B cell (primary cell): ENCODE measurements around the gene TRPC4AP. TPM values are rescaled to one million over a fixed set of nuclear protein-coding genes. Genes with fewer than 3 reads are reported as not detected.

Source experiments
- ATAC-seq: fragments of 200-7000 bp; cut with Tn5 transposase; one replicate; pipeline ENCODE4 v1.10.0; 2021; ENCODE audit warnings: low read depth, mild to moderate bottlenecking, moderate number of reproducible peaks, moderate library complexity
- CTCF ChIA-PET: fragments of 350-600 bp; sonication (Branson Sonifier 250); formaldehyde crosslinking; loops from one replicate; lab custom pipeline; 2021; ENCODE audit warnings: antibody characterized with exemption, inconsistent platforms; lab: Charles Lee
- POLR2A ChIA-PET: fragments of 350-600 bp; sonication (Branson Sonifier 250); formaldehyde crosslinking; loops from one replicate; lab custom pipeline; 2021; ENCODE audit warnings: antibody characterized with exemption; lab: Charles Lee
- DNase-seq: peaks from one replicate; pipeline ENCODE4 v3.0.0; 2013
- H2AFZ ChIP-seq: 2 replicates; pipeline ENCODE4 v1.6.1; 2012; ENCODE audit warnings: mild to moderate bottlenecking, low read depth, low read length; ENCODE audit not compliant: insufficient read depth, poor library complexity, severe bottlenecking
- H3K27ac ChIP-seq, 2 donors: 1 replicate in 1 of 2; 2 replicates in 1 of 2; pipeline ENCODE4 v1.5.1; 2012 to 2013; ENCODE audit warnings: low read length in 2 of 2, mild to moderate bottlenecking in 2 of 2, moderate library complexity in 1 of 2
- H3K27me3 ChIP-seq, 4 experiments: fragments of 200-600 bp in 1 of 4; sonication (generic) in 1 of 4; replicated peaks in 1 of 4; 1 replicate in 2 of 4; 2 replicates in 2 of 4; pipeline versions ENCODE4 v1.6.1 to v1.7.0; 2013 to 2016; ENCODE audit warnings: low read length in 3 of 4, mild to moderate bottlenecking in 2 of 4, mixed read lengths in 1 of 4, moderate library complexity in 1 of 4; ENCODE audit not compliant: insufficient read depth in 4 of 4, control insufficient read depth in 3 of 4; ENCODE audit errors: control extremely low read depth in 1 of 4
- H3K36me3 ChIP-seq, 2 experiments: replicated peaks in 1 of 2; 1 replicate in 1 of 2; 2 replicates in 1 of 2; pipeline versions ENCODE4 v1.6.1 to v1.7.1; 2013; ENCODE audit warnings: low read length in 1 of 2; ENCODE audit not compliant: insufficient read depth in 2 of 2, control insufficient read depth in 1 of 2; ENCODE audit errors: control extremely low read depth in 1 of 2, extremely low read depth in 1 of 2
- H3K4me1 ChIP-seq, 2 donors: fragments of 200-600 bp in 1 of 2; sonication (generic) in 1 of 2; 1 replicate in 1 of 2; 2 replicates in 1 of 2; pipeline versions ENCODE4 v1.5.1 to v1.6.1; 2013 to 2017; ENCODE audit warnings: low read length in 2 of 2; ENCODE audit not compliant: control insufficient read depth in 2 of 2, insufficient read depth in 2 of 2
- H3K4me2 ChIP-seq: replicated peaks from 2 replicates; pipeline ENCODE3; 2012; ENCODE audit warnings: mild to moderate bottlenecking, low read depth, low read length; ENCODE audit not compliant: poor library complexity, severe bottlenecking
- H3K4me3 ChIP-seq, 5 experiments: fragments of 200-600 bp in 1 of 5; sonication (generic) in 1 of 5; 1 replicate in 3 of 5; 2 replicates in 2 of 5; pipeline versions ENCODE4 v1.5.1 to v1.7.0; 2011 to 2016; ENCODE audit warnings: low read length in 4 of 5, mild to moderate bottlenecking in 4 of 5, low read depth in 2 of 5, control low read depth in 1 of 5, moderate library complexity in 1 of 5; ENCODE audit not compliant: insufficient read depth in 1 of 5; ENCODE audit errors: control extremely low read depth in 1 of 5, extremely low read depth in 1 of 5
- H3K79me2 ChIP-seq: fragments of 200-600 bp; sonication (generic); one replicate; pipeline ENCODE4 v1.6.0; 2016; ENCODE audit warnings: low read length; ENCODE audit not compliant: control insufficient read depth, insufficient read depth
- H3K9ac ChIP-seq: fragments of 200-600 bp; sonication (generic); 2 replicates; pipeline ENCODE4 v1.6.1; 2017; ENCODE audit warnings: mild to moderate bottlenecking, low read length, moderate library complexity
- H3K9me3 ChIP-seq, 3 donors: one replicate each; pipeline versions ENCODE4 v1.6.1 to v1.7.1; 2013; ENCODE audit warnings: low read length in 2 of 3; ENCODE audit not compliant: control insufficient read depth in 2 of 3, insufficient read depth in 1 of 3; ENCODE audit errors: control extremely low read depth in 1 of 3
- H4K20me1 ChIP-seq: 2 replicates; pipeline ENCODE4 v1.6.0; 2012; ENCODE audit warnings: mild to moderate bottlenecking, low read length; ENCODE audit not compliant: insufficient read depth, control insufficient read depth, poor library complexity, severe bottlenecking
- H3K27ac Mint-ChIP-seq: one replicate; pipeline ENCODE4 v1.8.0; 2021; ENCODE audit warnings: mixed read lengths
- H3K27me3 Mint-ChIP-seq: one replicate; pipeline ENCODE4 v1.8.0; 2021; ENCODE audit warnings: mixed read lengths
- H3K4me1 Mint-ChIP-seq: one replicate; pipeline ENCODE4 v1.8.0; 2021; ENCODE audit warnings: mixed read lengths
- H3K4me3 Mint-ChIP-seq: one replicate; pipeline ENCODE4 v1.8.0; 2021; ENCODE audit warnings: mixed read lengths
- H3K9me3 Mint-ChIP-seq: one replicate; pipeline ENCODE4 v1.8.0; 2022; ENCODE audit warnings: mixed read lengths; ENCODE audit not compliant: insufficient read depth
- EZH2 ChIP-seq: IDR thresholded peaks from 2 replicates; pipeline ENCODE4 v1.6.1; 2012; ENCODE audit warnings: borderline replicate concordance, low read depth, mild to moderate bottlenecking, moderate library complexity, low read length; ENCODE audit not compliant: insufficient read depth, poor library complexity, severe bottlenecking
- WGBS: methylation state at CpG from one replicate; pipeline ENCODE4 v1.1.5; 2013; ENCODE audit warnings: missing lambda C conversion rate; ENCODE audit not compliant: insufficient coverage; 5-methylcytosine and 5-hydroxymethylcytosine counted together
- intact Hi-C: fragments of 100-400 bp; cut with micrococcal nuclease; formaldehyde crosslinking; loops from one replicate; pipeline ENCODE4 v1.10.0; 2022
- polyA plus RNA-seq: library from polyadenylated mRNA; depleted of rRNA; stranded (reverse); fragments of >200 nt; gene quantifications from 2 replicates; pipeline ENCODE4 v1.2.3, GENCODE V29; 2012
- total RNA-seq, 2 donors: library from RNA; stranded (reverse); fragments of 120-200 nt in 1 of 2; gene quantifications; 1 replicate in 1 of 2; 2 replicates in 1 of 2; pipeline versions ENCODE4 v1.2.3 to v1.2.4, GENCODE V29; 2013 to 2022
- TF ChIP-seq, protein P1 (sequence below): fragments of 200-600 bp; IDR thresholded peaks from one replicate; pipeline ENCODE4 v1.8.0; 2022; ENCODE audit warnings: antibody characterized with exemption, mild to moderate bottlenecking

Gene TRPC4AP
- total and polyA plus RNA-seq, 2 donors (not counting 1 experiment from before 2014, with no cell fraction given): 62.5 to 73.2 TPM

DNA sequence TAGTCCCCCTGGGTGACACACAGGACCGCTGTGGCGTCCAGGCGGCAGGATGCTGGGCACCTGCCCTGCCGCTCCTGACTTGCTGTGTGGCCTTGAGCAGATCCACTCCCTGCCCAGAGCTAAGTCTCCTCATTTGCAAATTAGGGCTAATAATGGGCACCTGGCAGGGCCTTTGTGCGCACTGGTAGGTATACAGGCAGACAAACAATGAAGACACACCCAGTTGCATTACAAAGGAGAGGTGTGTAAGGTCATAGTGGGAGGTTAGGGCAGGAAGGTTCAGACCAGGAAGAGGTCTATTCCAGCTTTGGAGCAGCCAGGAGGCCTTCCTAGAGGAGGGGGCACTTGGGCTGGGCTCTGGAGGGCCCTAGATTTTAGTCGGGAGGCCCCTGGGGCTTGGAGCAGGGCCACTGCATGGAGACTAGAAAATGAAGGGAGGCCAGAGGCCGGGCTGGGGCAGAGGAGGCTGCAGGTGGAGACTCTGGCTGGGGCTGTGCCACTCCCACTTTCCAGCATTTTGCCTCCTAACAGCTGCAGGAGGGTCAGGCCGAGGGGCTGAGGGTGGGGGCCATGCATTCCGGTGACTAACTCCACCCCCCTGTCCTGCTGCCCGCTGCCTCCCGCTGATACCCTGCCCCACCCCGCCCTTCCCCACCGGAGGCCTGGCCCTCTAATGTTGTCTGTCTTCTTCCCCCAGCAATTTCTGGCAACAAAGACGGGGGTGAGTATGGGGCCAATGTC lies 108.4 kb downstream of the TRPC4AP start:
- Histone ChIP-seq H3K79me2 (no peaks in the 10 kb centered on the region), H3K4me1 (no peaks in the 10 kb centered on the region), H3K27me3 (peaks cover 0 to 19% (median 8%) of the 10 kb centered on the region in 4 experiments), H4K20me1 (no peaks in the 10 kb centered on the region), H3K27ac (no peak overlapping the region), H2AFZ (no peak overlapping the region), H3K9me3 (peaks cover 0 to 3% (median 0%) of the 10 kb centered on the region in 3 donors), H3K4me2 (no peak overlapping the region), H3K4me3 (no peak overlapping the region), H3K9ac (no peak overlapping the region), H3K36me3 (no peaks in the 10 kb centered on the region)
- H3K4me3 Mint-ChIP-seq: no peak overlapping the region
- ChIA-PET CTCF (no interaction called here), POLR2A (no interaction called here)
- DNase-seq: no peak
- no peak for ATAC-seq
- no peak for TF ChIP-seq EZH2
- TF ChIP-seq, protein P1, sequence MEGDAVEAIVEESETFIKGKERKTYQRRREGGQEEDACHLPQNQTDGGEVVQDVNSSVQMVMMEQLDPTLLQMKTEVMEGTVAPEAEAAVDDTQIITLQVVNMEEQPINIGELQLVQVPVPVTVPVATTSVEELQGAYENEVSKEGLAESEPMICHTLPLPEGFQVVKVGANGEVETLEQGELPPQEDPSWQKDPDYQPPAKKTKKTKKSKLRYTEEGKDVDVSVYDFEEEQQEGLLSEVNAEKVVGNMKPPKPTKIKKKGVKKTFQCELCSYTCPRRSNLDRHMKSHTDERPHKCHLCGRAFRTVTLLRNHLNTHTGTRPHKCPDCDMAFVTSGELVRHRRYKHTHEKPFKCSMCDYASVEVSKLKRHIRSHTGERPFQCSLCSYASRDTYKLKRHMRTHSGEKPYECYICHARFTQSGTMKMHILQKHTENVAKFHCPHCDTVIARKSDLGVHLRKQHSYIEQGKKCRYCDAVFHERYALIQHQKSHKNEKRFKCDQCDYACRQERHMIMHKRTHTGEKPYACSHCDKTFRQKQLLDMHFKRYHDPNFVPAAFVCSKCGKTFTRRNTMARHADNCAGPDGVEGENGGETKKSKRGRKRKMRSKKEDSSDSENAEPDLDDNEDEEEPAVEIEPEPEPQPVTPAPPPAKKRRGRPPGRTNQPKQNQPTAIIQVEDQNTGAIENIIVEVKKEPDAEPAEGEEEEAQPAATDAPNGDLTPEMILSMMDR: no peak
- H3K9me3 Mint-ChIP-seq: no peaks in the 10 kb centered on the region
- WGBS: 47% methylated on average over 9 of the region's 14 CpGs
- no peaks in the 10 kb centered on the region for H3K4me1 Mint-ChIP-seq
- peaks cover 25% of the 10 kb centered on the region for H3K27me3 Mint-ChIP-seq
- no peak overlapping the region for H3K27ac Mint-ChIP-seq
- intact Hi-C loops: no loop called here

DNA sequence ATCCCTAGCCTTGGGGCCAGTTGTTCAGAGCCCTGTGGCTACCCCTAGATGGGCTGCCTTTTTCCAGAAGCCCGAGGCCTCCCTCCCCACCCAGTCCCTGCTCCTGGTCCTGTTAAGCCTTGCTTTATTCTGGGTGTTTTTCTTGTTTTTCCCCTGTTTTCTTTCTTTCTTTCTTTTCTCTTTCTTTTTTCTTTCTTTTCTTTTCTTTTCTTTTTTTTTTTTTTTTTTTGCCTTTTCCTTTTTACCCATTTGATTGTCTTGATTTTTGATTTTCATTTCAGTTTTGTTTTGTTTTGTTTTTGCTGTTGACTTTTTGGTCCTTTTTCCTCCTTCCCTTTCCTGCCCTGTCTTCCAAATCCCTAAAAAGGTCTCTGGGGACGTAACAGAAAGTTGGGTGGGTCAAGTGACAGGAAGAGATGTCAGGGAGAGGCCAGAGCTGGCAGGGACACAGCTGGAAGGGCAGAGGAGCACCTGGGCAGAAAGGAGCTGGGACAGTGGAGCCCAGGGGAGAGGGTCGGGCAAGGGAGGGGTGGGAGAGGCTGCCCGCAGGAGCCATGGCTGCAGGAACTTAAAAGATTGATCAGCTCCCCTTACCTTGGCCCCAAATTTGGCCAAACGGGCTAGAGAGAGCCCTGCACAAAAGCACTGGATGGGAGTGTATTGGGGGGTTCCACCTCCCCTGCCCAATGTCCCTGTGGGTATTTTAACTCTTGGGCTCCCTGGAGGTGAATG lies 109.4 kb downstream of the TRPC4AP start:
- POLR2A ChIA-PET: no interaction called here
- peaks cover 0 to 19% (median 8%) of the 10 kb centered on the region in 4 experiments for H3K27me3 ChIP-seq
- intact Hi-C loops: no loop called here

More for the DNA sequence above, 109.4 kb downstream of the TRPC4AP start:
- no peaks in the 10 kb centered on the region for H3K9me3 Mint-ChIP-seq
- H3K27me3 Mint-ChIP-seq: peaks cover 30% of the 10 kb centered on the region
- Histone ChIP-seq H3K79me2 (no peaks in the 10 kb centered on the region), H3K9ac (no peak overlapping the region), H4K20me1 (no peaks in the 10 kb centered on the region), H3K27ac (no peak overlapping the region), H3K4me2 (no peak overlapping the region), H3K4me1 (no peaks in the 10 kb centered on the region), H3K36me3 (no peaks in the 10 kb centered on the region), H2AFZ (no peak overlapping the region), H3K4me3 (no peak overlapping the region), H3K9me3 (peaks cover 0 to 3% (median 0%) of the 10 kb centered on the region in 3 donors)
- H3K4me3 Mint-ChIP-seq: no peak overlapping the region
- DNase-seq (no peak), ATAC-seq (no peak)
- CTCF ChIA-PET: no interaction called here
- H3K27ac Mint-ChIP-seq: no peak overlapping the region
- TF ChIP-seq, protein P1: no peak
- no peak for TF ChIP-seq EZH2
- 74% methylated on average over 3 of the region's 5 CpGs for WGBS
- no peaks in the 10 kb centered on the region for H3K4me1 Mint-ChIP-seq
